ENCODE data around the gene ADGRV1. TPM values are rescaled to one million over a fixed set of nuclear protein-coding genes. Genes with fewer than 3 reads are reported as not detected.

The ADGRV1 gene
- total and polyA plus RNA-seq, 9 of the 15 experiments (the other 6 are each of a cell fraction or from before 2014, with no cell fraction given): 21.7 to 156 (median 58.2) TPM

DNA sequence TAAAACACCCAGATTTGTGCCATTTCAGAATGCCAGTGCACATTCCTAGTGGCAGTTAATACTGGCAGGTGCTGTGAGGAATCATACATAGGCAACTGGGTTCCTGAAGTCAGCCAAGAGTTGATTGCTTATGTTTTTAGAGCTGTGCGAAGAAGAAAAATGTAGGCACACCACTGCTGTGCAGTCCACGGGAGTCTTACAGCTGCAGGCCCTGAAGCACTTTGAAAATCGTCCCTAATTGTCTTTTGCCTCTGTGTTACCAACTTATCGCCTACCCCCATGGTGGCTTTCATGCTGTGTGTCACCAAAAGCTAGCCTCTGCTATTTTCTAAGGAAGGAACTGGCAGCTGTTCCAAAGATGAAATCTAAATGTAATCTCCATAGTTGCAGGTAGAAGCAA, 560.6 kb downstream of the ADGRV1 start:
- no peak overlapping the region for H3K4me2 ChIP-seq (ENCODE audit: insufficient read depth, low read length)
- POLR2A ChIA-PET: interaction anchor here (0.5 to 1.8 kb wide), 5 partner anchors 11 to 26 kb away, joined by 3 to 5 read pairs (median 3); no protein-coding TSS in a partner anchor
- H4K20me1 ChIP-seq (replicated peaks; ENCODE audit: control insufficient read depth, insufficient read depth, low read length): no peaks in the 10 kb centered on the region
- CTCF ChIA-PET (ENCODE audit: low intra/inter-chr PET ratio): no interaction called here
- peaks cover 2% of the 10 kb centered on the region; the same call in 1 of the 3 replicates for H3K36me3 ChIP-seq (ENCODE audit: control insufficient read depth, insufficient read depth, low read length)
- 54% methylated on average over 4 of the region's 4 CpGs for WGBS (ENCODE audit: insufficient coverage, low coverage, missing lambda C conversion rate)
- no peak overlapping the region for H3K9ac ChIP-seq (ENCODE audit: insufficient read depth in 1 of 2, low read depth in 2 of 2, low read length in 2 of 2)
- BruUV-seq (replicated peaks): no TSS peak
- ATAC-seq (no peak), DNase-seq (ENCODE audit: extremely low read depth in 1 of 4, low spot score in 3 of 4) (no peak), FAIRE-seq (no peak)
- in situ Hi-C loops (cut with MboI) (no loop called here), intact Hi-C loops (cut with micrococcal nuclease) (no loop called here)
- H3K9me1 ChIP-seq (ENCODE audit: control insufficient read depth, insufficient read depth, low read length): no peaks in the 10 kb centered on the region
- no peaks in the 10 kb centered on the region for H3K79me2 ChIP-seq (ENCODE audit: control insufficient read depth, insufficient read depth, low read length)
- no peaks in the 10 kb centered on the region for H3K9me3 ChIP-seq (replicated peaks; ENCODE audit: control insufficient read depth, insufficient read depth, low read depth, low read length)
- H3K4me1 ChIP-seq (replicated peaks in 1 of 2; ENCODE audit: control insufficient read depth in 2 of 2, insufficient read depth in 2 of 2, low read length in 2 of 2): no peaks in the 10 kb centered on the region
- H3K27ac ChIP-seq (ENCODE audit: extremely low read depth, low read depth, low read length): no peak overlapping the region
- no peaks in the 10 kb centered on the region for H3K27me3 ChIP-seq (ENCODE audit: control insufficient read depth in 2 of 2, insufficient read depth in 2 of 2, low read length in 2 of 2)
- no peak overlapping the region for H2AFZ ChIP-seq (ENCODE audit: low read depth, low read length)
- H3K4me3 ChIP-seq: no peak overlapping the region
- TF ChIP-seq FOXJ3 (CRISPR knock-in tag; IDR thresholded peaks at IDR 0.05) (no peak), NR4A1 (CRISPR knock-in tag; IDR thresholded peaks at IDR 0.05) (no peak), NR4A1 (tag; IDR thresholded peaks at IDR 0.05) (no peak), PRPF4 (IDR thresholded peaks at IDR 0.05; ENCODE audit: insufficient read depth, low read depth, low read length, poor library complexity, severe bottlenecking) (no peak), SIRT6 (IDR thresholded peaks at IDR 0.05; ENCODE audit: low read depth, low read length) (no peak), CEBPG (CRISPR knock-in tag; IDR thresholded peaks at IDR 0.05) (no peak), CEBPG (tag; conservative IDR thresholded peaks at IDR 0.05 in 1 of 2, IDR thresholded peaks at IDR 0.05 in 1 of 2) (no peak), SRF (CRISPR knock-in tag; IDR thresholded peaks at IDR 0.05) (no peak), NUFIP1 (IDR thresholded peaks at IDR 0.05; ENCODE audit: partially characterized antibody) (no peak), CBX2 (IDR thresholded peaks at IDR 0.05; ENCODE audit: insufficient read depth, low read length, poor library complexity, severe bottlenecking) (no peak), JUNB (CRISPR knock-in tag; conservative IDR thresholded peaks at IDR 0.05) (no peak), IFI16 (CRISPR knock-in tag; IDR thresholded peaks at IDR 0.05) (no peak), SRSF1 (IDR thresholded peaks at IDR 0.05; ENCODE audit: low read depth, low read length) (no peak), HDAC6 (IDR thresholded peaks at IDR 0.05; ENCODE audit: low read depth, low read length) (no peak), ZNF707 (CRISPR knock-in tag; conservative IDR thresholded peaks at IDR 0.05) (no peak), SAP30 (IDR thresholded peaks at IDR 0.05; ENCODE audit: borderline replicate concordance, insufficient read depth, low read depth, low read length, poor library complexity, severe bottlenecking) (no peak), NBN (IDR thresholded peaks at IDR 0.05; ENCODE audit: low read depth) (no peak), ZNF57 (CRISPR knock-in tag; IDR thresholded peaks at IDR 0.05) (no peak), NR2F6 (CRISPR knock-in tag; IDR thresholded peaks at IDR 0.05) (no peak)
- TF ChIP-seq, protein P1, sequence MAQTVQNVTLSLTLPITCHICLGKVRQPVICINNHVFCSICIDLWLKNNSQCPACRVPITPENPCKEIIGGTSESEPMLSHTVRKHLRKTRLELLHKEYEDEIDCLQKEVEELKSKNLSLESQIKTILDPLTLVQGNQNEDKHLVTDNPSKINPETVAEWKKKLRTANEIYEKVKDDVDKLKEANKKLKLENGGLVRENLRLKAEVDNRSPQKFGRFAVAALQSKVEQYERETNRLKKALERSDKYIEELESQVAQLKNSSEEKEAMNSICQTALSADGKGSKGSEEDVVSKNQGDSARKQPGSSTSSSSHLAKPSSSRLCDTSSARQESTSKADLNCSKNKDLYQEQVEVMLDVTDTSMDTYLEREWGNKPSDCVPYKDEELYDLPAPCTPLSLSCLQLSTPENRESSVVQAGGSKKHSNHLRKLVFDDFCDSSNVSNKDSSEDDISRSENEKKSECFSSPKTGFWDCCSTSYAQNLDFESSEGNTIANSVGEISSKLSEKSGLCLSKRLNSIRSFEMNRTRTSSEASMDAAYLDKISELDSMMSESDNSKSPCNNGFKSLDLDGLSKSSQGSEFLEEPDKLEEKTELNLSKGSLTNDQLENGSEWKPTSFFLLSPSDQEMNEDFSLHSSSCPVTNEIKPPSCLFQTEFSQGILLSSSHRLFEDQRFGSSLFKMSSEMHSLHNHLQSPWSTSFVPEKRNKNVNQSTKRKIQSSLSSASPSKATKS (CRISPR knock-in tag; IDR thresholded peaks at IDR 0.05): no peak

All from K562 (cell line).